HG03354 (cell line): ENCODE data around the gene AUTS2.

Source experiments
- ATAC-seq: cut with Tn5 transposase; IDR thresholded peaks from one replicate; pipeline ENCODE4 v1.9.1; 2021; ENCODE audit warnings: mild to moderate bottlenecking; ENCODE audit not compliant: unreplicated experiment, poor library complexity, severe bottlenecking

The AUTS2 gene

GRCh38 chr7:70620333-70621055 lies 1022.2 kb downstream of the AUTS2 start:
- no peak for ATAC-seq

- no peak for ATAC-seq
Measured at GRCh38 chr7:70621954-70622600, 1023.8 kb downstream of the AUTS2 start.

GRCh38 chr7:70622936-70623335 lies 1024.7 kb downstream of the AUTS2 start:
- ATAC-seq, result no peak

GRCh38 chr7:70624500-70625103 lies 1026.3 kb downstream of the AUTS2 start:
- ATAC-seq, result no peak

- ATAC-seq, result no peak
Measured at GRCh38 chr7:70627461-70627860, 1029.2 kb downstream of the AUTS2 start.

- no peak for ATAC-seq
Measured at GRCh38 chr7:70630440-70630817, 1032.2 kb downstream of the AUTS2 start.

GRCh38 chr7:70630818-70631457 lies 1032.7 kb downstream of the AUTS2 start:
- ATAC-seq, result no peak

- ATAC-seq, result no peak
Measured at GRCh38 chr7:70631718-70632117, 1033.4 kb downstream of the AUTS2 start.

- ATAC-seq, result no peak
Measured at GRCh38 chr7:70632400-70632799, 1034.1 kb downstream of the AUTS2 start.

GRCh38 chr7:70634071-70634470 lies 1035.8 kb downstream of the AUTS2 start:
- no peak for ATAC-seq

- ATAC-seq, result no peak
Measured at GRCh38 chr7:70634610-70635068, 1036.4 kb downstream of the AUTS2 start.

GRCh38 chr7:70635633-70636032 lies 1037.4 kb downstream of the AUTS2 start:
- no peak for ATAC-seq

- no peak for ATAC-seq
Measured at GRCh38 chr7:70636169-70636568, 1037.9 kb downstream of the AUTS2 start.

- ATAC-seq, result no peak
Measured at GRCh38 chr7:70637726-70638125, 1039.5 kb downstream of the AUTS2 start.

GRCh38 chr7:70638158-70639107 lies 1040.2 kb downstream of the AUTS2 start:
- ATAC-seq, result no peak

- no peak for ATAC-seq
Measured at GRCh38 chr7:70640266-70640833, 1042.1 kb downstream of the AUTS2 start.

GRCh38 chr7:70641882-70642281 lies 1043.6 kb downstream of the AUTS2 start:
- no peak for ATAC-seq

GRCh38 chr7:70645279-70645678 lies 1047.0 kb downstream of the AUTS2 start:
- no peak for ATAC-seq

GRCh38 chr7:70645876-70646351 lies 1047.6 kb downstream of the AUTS2 start:
- ATAC-seq, result no peak
